ENCODE data around the gene GXYLT1.
"Not testable (repeated sequence)": the region's sequence is repeated elsewhere in the genome, so short reads cannot be mapped to it uniquely, and the experiment has no call there.

The GXYLT1 gene

GRCh38 chr12:42144408-42145196 is at the start of gene GXYLT1:
Gene GXYLT1 (minus strand): TSS chr12:42144874. CDS start chr12:42144646, 228 bp downstream.
- H3K4me3 ChIP-seq (ENCODE audit: low read depth, low read length): peak within 1 kb of the TSS; percentile 77
- TF ChIP-seq CTCF (IDR thresholded peaks at IDR 0.05; ENCODE audit: borderline replicate concordance, insufficient read depth, low read depth, low read length): no peak

GRCh38 chr12:42192686-42193085 is 48.0 kb upstream of the GXYLT1 start:
- no peak for TF ChIP-seq CTCF (IDR thresholded peaks at IDR 0.05; ENCODE audit: borderline replicate concordance, insufficient read depth, low read depth, low read length)
- no peak overlapping the region for H3K4me3 ChIP-seq (ENCODE audit: low read depth, low read length)

- TF ChIP-seq CTCF (IDR thresholded peaks at IDR 0.05; ENCODE audit: borderline replicate concordance, insufficient read depth, low read depth, low read length): no peak
Measured at GRCh38 chr12:42192258-42192657, 47.6 kb upstream of the GXYLT1 start.

GRCh38 chr12:42190376-42190775 is 45.7 kb upstream of the GXYLT1 start:
- H3K4me3 ChIP-seq (ENCODE audit: low read depth, low read length): no peak overlapping the region
- no peak for TF ChIP-seq CTCF (IDR thresholded peaks at IDR 0.05; ENCODE audit: borderline replicate concordance, insufficient read depth, low read depth, low read length)

More at GRCh38 chr12:42192258-42192657, 47.6 kb upstream of the GXYLT1 start:
- no peak overlapping the region for H3K4me3 ChIP-seq (ENCODE audit: low read depth, low read length)

GRCh38 chr12:42188275-42188674 is 43.6 kb upstream of the GXYLT1 start:
- H3K4me3 ChIP-seq (ENCODE audit: low read depth, low read length): not testable (repeated sequence)

- no peak for TF ChIP-seq CTCF (IDR thresholded peaks at IDR 0.05; ENCODE audit: borderline replicate concordance, insufficient read depth, low read depth, low read length)
- H3K4me3 ChIP-seq (ENCODE audit: low read depth, low read length): no peak overlapping the region
Measured at GRCh38 chr12:42187799-42188198, 43.1 kb upstream of the GXYLT1 start.

- H3K4me3 ChIP-seq (ENCODE audit: low read depth, low read length): no peak overlapping the region
- no peak for TF ChIP-seq CTCF (IDR thresholded peaks at IDR 0.05; ENCODE audit: borderline replicate concordance, insufficient read depth, low read depth, low read length)
Measured at GRCh38 chr12:42186793-42187192, 42.1 kb upstream of the GXYLT1 start.
